HG02943 (cell line): ENCODE results near the gene OPHN1.
"Not testable (repeated sequence)": the region's sequence is repeated elsewhere in the genome, so short reads cannot be mapped to it uniquely, and the experiment has no call there.

Source experiments
- ATAC-seq: cut with Tn5 transposase; IDR thresholded peaks from one replicate; pipeline ENCODE4 v1.9.1; 2021; ENCODE audit warnings: mild to moderate bottlenecking, low read depth, moderate library complexity; ENCODE audit not compliant: unreplicated experiment

The OPHN1 gene

GRCh38 chrX:68084765-68085164 lies 348.5 kb downstream of the OPHN1 start:
- ATAC-seq = no peak

- ATAC-seq = no peak
Measured at GRCh38 chrX:68083510-68083909, 349.8 kb downstream of the OPHN1 start.

GRCh38 chrX:68079961-68080360 lies 353.3 kb downstream of the OPHN1 start:
- ATAC-seq = no peak

- ATAC-seq = not testable (repeated sequence)
Measured at GRCh38 chrX:68078801-68079200, 354.5 kb downstream of the OPHN1 start.

- ATAC-seq = no peak
Measured at GRCh38 chrX:68077378-68077777, 355.9 kb downstream of the OPHN1 start.

- ATAC-seq = no peak
Measured at GRCh38 chrX:68072041-68072440, 361.3 kb downstream of the OPHN1 start.

- ATAC-seq = not testable (repeated sequence)
Measured at GRCh38 chrX:68070119-68070518, 363.2 kb downstream of the OPHN1 start.

- ATAC-seq = no peak
Measured at GRCh38 chrX:68061206-68061535, 372.1 kb downstream of the OPHN1 start.

- ATAC-seq = no peak
Measured at GRCh38 chrX:68060506-68061205, 372.6 kb downstream of the OPHN1 start.

- ATAC-seq = no peak
Measured at GRCh38 chrX:68059469-68059868, 373.8 kb downstream of the OPHN1 start.

- ATAC-seq = no peak
Measured at GRCh38 chrX:68049466-68049865, 383.8 kb downstream of the OPHN1 start.

GRCh38 chrX:68048774-68049173 lies 384.5 kb downstream of the OPHN1 start:
- ATAC-seq = no peak

GRCh38 chrX:68045008-68045577 lies 388.2 kb downstream of the OPHN1 start:
- ATAC-seq = no peak

GRCh38 chrX:68043713-68044438 lies 389.4 kb downstream of the OPHN1 start:
- no peak for ATAC-seq

GRCh38 chrX:68041110-68041509 lies 392.2 kb downstream of the OPHN1 start:
- no peak for ATAC-seq

- no peak for ATAC-seq
Measured at GRCh38 chrX:68018248-68019203, 414.8 kb downstream of the OPHN1 start.

GRCh38 chrX:67998540-67998939 lies 434.8 kb downstream of the OPHN1 start:
- ATAC-seq = no peak
